Measurements from ENCODE around the gene RBM45. TPM values are rescaled to one million over a fixed set of nuclear protein-coding genes. Genes with fewer than 3 reads are reported as not detected.

The RBM45 gene
- total RNA-seq, 1 donor from 2014 or later, result 22.1 TPM

DNA sequence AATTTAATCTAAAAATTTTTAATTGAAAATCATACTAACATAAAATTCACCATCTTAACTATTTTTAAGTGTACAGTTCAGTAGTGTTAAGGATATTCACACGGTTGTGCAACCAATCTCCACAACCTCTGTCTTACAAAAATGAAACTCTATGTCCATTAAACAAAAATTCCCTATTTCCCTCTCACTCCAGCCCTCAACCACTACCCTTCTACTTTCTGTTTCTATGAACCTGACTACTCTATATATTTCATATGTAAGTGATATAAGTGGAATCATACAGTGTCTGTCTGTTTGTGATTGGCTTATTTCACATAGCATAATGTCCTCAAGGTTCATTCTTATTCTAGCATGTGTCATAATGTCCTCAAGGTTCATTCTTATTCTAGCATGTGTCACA is 47.7 kb downstream of the RBM45 start:
- no peak for DNase-seq (ENCODE audit: low read depth)

GRCh38 chr2:178160601-178161000 is 48.4 kb downstream of the RBM45 start:
- DNase-seq (ENCODE audit: low read depth), result no peak

DNA sequence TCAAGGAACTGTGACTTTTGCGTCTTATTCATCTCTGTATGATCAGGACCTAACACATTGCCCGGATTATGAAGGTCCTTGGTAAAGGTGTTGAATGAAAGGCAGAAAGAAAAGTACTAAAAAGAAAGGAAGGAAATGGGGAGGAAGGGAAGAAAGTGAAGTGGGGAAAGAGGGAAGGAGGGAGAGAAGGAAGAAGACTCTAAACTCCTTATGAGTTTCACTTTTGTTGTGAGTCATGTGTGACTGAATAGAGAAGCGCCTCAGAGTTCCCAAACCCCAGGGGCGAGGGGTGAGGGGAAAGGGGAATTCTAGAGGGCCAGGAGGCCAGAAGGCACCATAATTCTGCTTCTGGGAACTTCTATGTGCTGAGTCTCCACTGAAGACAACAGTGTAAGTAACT is 51.2 kb downstream of the RBM45 start:
- DNase-seq (ENCODE audit: low read depth), result peak; percentile 26

GRCh38 chr2:178163911-178164310 is 51.7 kb downstream of the RBM45 start:
- DNase-seq (ENCODE audit: low read depth), result no peak

- no peak for DNase-seq (ENCODE audit: low read depth)
Measured at GRCh38 chr2:178173657-178174056, 61.4 kb downstream of the RBM45 start.

DNA sequence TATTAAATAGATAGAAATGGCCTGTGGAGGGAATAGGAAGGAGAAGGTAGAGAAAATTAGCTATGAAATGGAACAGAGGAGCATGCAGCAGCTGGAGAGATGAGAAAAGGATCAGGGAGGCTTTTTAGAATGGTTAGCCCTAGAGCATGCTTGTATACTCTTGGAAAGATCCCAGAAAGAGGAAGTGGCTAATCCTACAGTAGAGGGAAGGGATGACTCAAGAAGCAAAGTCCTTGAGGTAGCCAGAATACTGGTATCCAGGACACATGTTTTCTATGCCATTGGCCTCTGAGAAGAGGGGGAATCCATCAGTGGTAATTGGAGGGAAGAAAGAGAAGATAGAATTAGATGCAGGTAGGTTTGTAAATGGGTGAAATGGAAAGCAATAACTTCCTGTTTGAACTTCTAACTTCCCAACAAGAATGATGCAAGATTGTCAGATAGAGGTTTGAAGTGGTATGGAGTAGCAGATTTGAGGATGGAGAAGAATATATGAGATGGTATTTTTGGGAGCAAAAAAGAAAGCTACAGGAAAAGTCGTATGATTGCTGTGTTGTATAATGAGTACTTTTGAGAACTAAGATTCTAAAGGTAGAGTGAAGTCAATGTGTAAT is 64.9 kb downstream of the RBM45 start:
- DNase-seq (ENCODE audit: low read depth), result peak; percentile 65

Other genes with a start within 250 kb of the RBM45 start
- 3.1 and 5.8 TPM in 2 replicates for gene PDE11A, start 39.7 kb upstream of the RBM45 start, total RNA-seq
- 2.3 and 2.5 TPM in 2 replicates for gene OSBPL6, start 82.1 kb downstream of the RBM45 start, total RNA-seq